GM19463 (cell line): ENCODE measurements around the gene GAL3ST2.
"Not testable (repeated sequence)": the region's sequence is repeated elsewhere in the genome, so short reads cannot be mapped to it uniquely, and the experiment has no call there.

ENCODE experiments used
- ATAC-seq: cut with Tn5 transposase; IDR thresholded peaks from one replicate; pipeline ENCODE4 v1.9.1; 2021; ENCODE audit warnings: mild to moderate bottlenecking, moderate library complexity; ENCODE audit not compliant: unreplicated experiment

GAL3ST2 gene

GRCh38 chr2:241746084-241746483 lies 30.5 kb upstream of the GAL3ST2 start:
- no peak for ATAC-seq

- no peak for ATAC-seq
These were observed 28.0 kb upstream of the GAL3ST2 start for GRCh38 chr2:241748468-241749256.

GRCh38 chr2:241750076-241750840 lies 26.4 kb upstream of the GAL3ST2 start:
- ATAC-seq: no peak

GRCh38 chr2:241751152-241751551 lies 25.5 kb upstream of the GAL3ST2 start:
- no peak for ATAC-seq

GRCh38 chr2:241751776-241752175 lies 24.8 kb upstream of the GAL3ST2 start:
- no peak for ATAC-seq

- no peak for ATAC-seq
These were observed 24.4 kb upstream of the GAL3ST2 start for GRCh38 chr2:241752253-241752652.

- no peak for ATAC-seq
These were observed 23.8 kb upstream of the GAL3ST2 start for GRCh38 chr2:241752689-241753276.

- ATAC-seq: no peak
These were observed 23.1 kb upstream of the GAL3ST2 start for GRCh38 chr2:241753493-241753892.

GRCh38 chr2:241754042-241754441 lies 22.6 kb upstream of the GAL3ST2 start:
- no peak for ATAC-seq

- no peak for ATAC-seq
These were observed 21.5 kb upstream of the GAL3ST2 start for GRCh38 chr2:241755166-241755565.

GRCh38 chr2:241755777-241756176 lies 20.8 kb upstream of the GAL3ST2 start:
- ATAC-seq: no peak

- ATAC-seq: no peak
These were observed 17.4 kb upstream of the GAL3ST2 start for GRCh38 chr2:241759067-241759807.

GRCh38 chr2:241759893-241760292 lies 16.7 kb upstream of the GAL3ST2 start:
- ATAC-seq: not testable (repeated sequence)

- no peak for ATAC-seq
These were observed 16.3 kb upstream of the GAL3ST2 start for GRCh38 chr2:241760301-241760771.

- no peak for ATAC-seq
These were observed 14.2 kb upstream of the GAL3ST2 start for GRCh38 chr2:241762321-241762932.

- no peak for ATAC-seq
These were observed 13.7 kb upstream of the GAL3ST2 start for GRCh38 chr2:241762933-241763369.

- no peak for ATAC-seq
These were observed 12.9 kb upstream of the GAL3ST2 start for GRCh38 chr2:241763551-241764274.

GRCh38 chr2:241764275-241765241 lies 12.1 kb upstream of the GAL3ST2 start:
- no peak for ATAC-seq
